ENCODE data around the gene PEX16.

Gene PEX16

GRCh38 chr11:45895553-45896259 is 22.0 kb downstream of the PEX16 start:
- no peak for DNase-seq

GRCh38 chr11:45894555-45895247 is 23.0 kb downstream of the PEX16 start:
- DNase-seq, result no peak

GRCh38 chr11:45892856-45893255 is 24.8 kb downstream of the PEX16 start:
- DNase-seq, result no peak

- DNase-seq, result no peak
Measured at GRCh38 chr11:45890886-45891550, 26.7 kb downstream of the PEX16 start.

GRCh38 chr11:45889966-45890365 is 27.7 kb downstream of the PEX16 start:
- DNase-seq, result no peak

- no peak for DNase-seq
Measured at GRCh38 chr11:45889555-45889954, 28.1 kb downstream of the PEX16 start.

- no peak for DNase-seq
Measured at GRCh38 chr11:45887587-45887986, 30.1 kb downstream of the PEX16 start.

GRCh38 chr11:45886816-45887520 is 30.7 kb downstream of the PEX16 start:
- DNase-seq, result no peak

GRCh38 chr11:45885921-45886721 is 31.6 kb downstream of the PEX16 start:
- DNase-seq, result no peak

- no peak for DNase-seq
Measured at GRCh38 chr11:45885274-45885920, 32.3 kb downstream of the PEX16 start, which contains the start of gene MAPK8IP1. TSS of gene MAPK8IP1 (plus strand) at chr11:45885651. CDS start at chr11:45885821, 170 bp downstream.

GRCh38 chr11:45884596-45885185 is 33.0 kb downstream of the PEX16 start:
- no peak for DNase-seq

GRCh38 chr11:45881708-45882368 is 35.8 kb downstream of the PEX16 start:
- DNase-seq, result no peak

GRCh38 chr11:45880772-45881570 is 36.7 kb downstream of the PEX16 start:
- peak; percentile 72 for DNase-seq

- DNase-seq, result no peak
Measured at GRCh38 chr11:45879803-45880686, 37.6 kb downstream of the PEX16 start.

- DNase-seq, result no peak
Measured at GRCh38 chr11:45877845-45878244, 39.8 kb downstream of the PEX16 start.

GRCh38 chr11:45877221-45877620 is 40.5 kb downstream of the PEX16 start:
- no peak for DNase-seq

- no peak for DNase-seq
Measured at GRCh38 chr11:45876401-45876800, 41.3 kb downstream of the PEX16 start.

- DNase-seq, result peak; percentile 41
Measured at GRCh38 chr11:45872651-45873356, 44.9 kb downstream of the PEX16 start.

Data from NCI-H1694 (cell line).